Mammary epithelial cell (primary cell): ENCODE measurements around the gene TOMM70.

Source experiments
- CTCF ChIP-seq, 2 donors: IDR thresholded peaks in 1 of 2; conservative IDR thresholded peaks in 1 of 2; 2 replicates each; pipeline ENCODE4 v1.5.1; 2011 to 2012; ENCODE audit warnings: inconsistent platforms in 2 of 2, low read length in 2 of 2, mild to moderate bottlenecking in 2 of 2, control low read depth in 1 of 2, low read depth in 1 of 2; ENCODE audit not compliant: insufficient read depth in 1 of 2; ENCODE audit errors: extremely low read depth in 1 of 2
- EZH2 ChIP-seq: IDR thresholded peaks from 2 replicates; pipeline ENCODE4 v1.6.1; 2012; ENCODE audit warnings: low read length, inconsistent platforms, borderline replicate concordance

DNA sequence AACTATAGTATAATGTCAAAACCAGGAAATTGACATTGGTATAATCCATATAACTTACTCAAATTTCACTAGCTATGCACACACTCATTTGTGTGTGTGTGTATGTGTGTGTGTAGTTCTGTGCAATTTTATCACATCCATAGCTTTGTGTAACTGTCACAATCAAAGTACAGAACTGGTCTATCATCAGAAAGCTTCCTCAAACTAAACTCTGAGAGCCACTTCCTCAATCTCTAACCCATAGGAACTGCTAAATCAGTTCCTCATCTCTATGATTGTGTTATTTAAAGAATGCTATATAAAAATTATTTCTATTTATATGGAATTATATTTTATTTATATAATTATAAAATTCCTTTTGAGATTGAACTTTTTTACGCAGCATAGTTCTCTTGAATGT lies 18.5 kb upstream of the TOMM70 start:
- TF ChIP-seq CTCF (conservative IDR thresholded peaks at IDR 0.05 in 1 of 2, IDR thresholded peaks at IDR 0.05 in 1 of 2; ENCODE audit: extremely low read depth in 1 of 2, insufficient read depth in 1 of 2, low read depth in 1 of 2, low read length in 2 of 2), result no peak
- no peak for TF ChIP-seq EZH2
